Thyroid gland (tissue), 4 donors: ENCODE data around the gene GPRIN3. TPM values are rescaled to one million over a fixed set of nuclear protein-coding genes. Genes with fewer than 3 reads are reported as not detected.

Experiments
- DNase-seq, 2 donors: peaks; one replicate each; pipeline ENCODE4 v3.0.0-alpha.2; 2019
- H3K27ac ChIP-seq, 3 donors: fragments of 200-600 bp; sonication (generic); 1 replicate in 2 of 3; 2 replicates in 1 of 3; pipeline ENCODE4 v1.5.1; 2016 to 2019; ENCODE audit warnings: mild to moderate bottlenecking in 1 of 3, moderate library complexity in 1 of 3
- H3K27me3 ChIP-seq: fragments of 200-600 bp; sonication (generic); one replicate; pipeline ENCODE4 v1.5.1; 2019
- H3K36me3 ChIP-seq, 2 donors: fragments of 200-600 bp; sonication (generic); one replicate each; pipeline ENCODE4 v1.5.1; 2016 to 2019
- H3K4me1 ChIP-seq, 2 donors: fragments of 200-600 bp; sonication (generic); one replicate each; pipeline ENCODE4 v1.5.1; 2017 to 2019
- H3K4me3 ChIP-seq, 3 donors: fragments of 200-600 bp; sonication (generic); replicated peaks in 1 of 3; 1 replicate in 2 of 3; 2 replicates in 1 of 3; pipeline ENCODE4 v1.5.1; 2016; ENCODE audit warnings: mild to moderate bottlenecking in 1 of 3
- H3K9me3 ChIP-seq: fragments of 200-600 bp; sonication (generic); one replicate; pipeline ENCODE4 v1.5.1; 2017
- CTCF ChIP-seq, 6 experiments: fragments of 200-600 bp in 3 of 6; fragments of 450-650 bp in 3 of 6; sonication (generic) in 3 of 6; IDR thresholded peaks; one replicate each; pipeline ENCODE4 v1.5.1; 2016 to 2019; ENCODE audit warnings: antibody characterized with exemption in 6 of 6, mild to moderate bottlenecking in 2 of 6, inconsistent platforms in 1 of 6, moderate library complexity in 1 of 6
- POLR2A ChIP-seq, 2 donors: fragments of 450-650 bp; IDR thresholded peaks; one replicate each; pipeline ENCODE4 v1.6.1; 2017; ENCODE audit warnings: antibody characterized with exemption in 2 of 2, mild to moderate bottlenecking in 2 of 2, moderate library complexity in 1 of 2
- WGBS, 2 donors: methylation state at CpG; one replicate each; pipeline ENCODE4 v1.1.5; 2017; 5-methylcytosine and 5-hydroxymethylcytosine counted together
- intact Hi-C: fragments of 100-400 bp; cut with DNase I; formaldehyde crosslinking; loops from one replicate; pipeline ENCODE4 v1.15.1; 2023
- total RNA-seq, 4 donors: library from RNA; depleted of rRNA; stranded (reverse); fragments of >200 nt; gene quantifications; one replicate each; pipeline ENCODE4 v1.2.3, GENCODE V29; 2016

GPRIN3 gene
- total RNA-seq, 4 donors from 2014 or later = 1.2 to 7.5 (median 4.0) TPM

GRCh38 chr4:89307178-89307445 is 488 bp downstream of the GPRIN3 start:
- H3K27me3 ChIP-seq = no peaks in the 10 kb centered on the region
- no peak for TF ChIP-seq POLR2A (IDR thresholded peaks at IDR 0.05)
- TF ChIP-seq CTCF (IDR thresholded peaks at IDR 0.05) = no peak
- peak overlapping the region in 1 of 3 donors; percentile 43 for H3K27ac ChIP-seq
- peak overlapping the region; percentile 7 to 62 (median 53) for H3K4me3 ChIP-seq
- H3K9me3 ChIP-seq = no peaks in the 10 kb centered on the region
- peaks cover 3 to 8% of the 10 kb centered on the region in 2 donors for H3K4me1 ChIP-seq
- H3K36me3 ChIP-seq = no peaks in the 10 kb centered on the region
- intact Hi-C loops = no loop called here
- WGBS, 2 donors = 15 to 23% methylated on average over 6 of the region's 6 CpGs
- no peak for DNase-seq

- Histone ChIP-seq H3K27me3 (no peaks in the 10 kb centered on the region), H3K36me3 (no peaks in the 10 kb centered on the region)
- TF ChIP-seq CTCF (IDR thresholded peaks at IDR 0.05) (no peak), POLR2A (IDR thresholded peaks at IDR 0.05) (no peak)
Measured at GRCh38 chr4:89306486-89307177, 968 bp downstream of the GPRIN3 start.

GRCh38 chr4:89305712-89306437 is 1.7 kb downstream of the GPRIN3 start:
- intact Hi-C loops = no loop called here
- Histone ChIP-seq H3K4me3 (no peak overlapping the region), H3K4me1 (peaks cover 3 to 8% of the 10 kb centered on the region in 2 donors), H3K27me3 (no peaks in the 10 kb centered on the region), H3K36me3 (no peaks in the 10 kb centered on the region), H3K27ac (no peak overlapping the region), H3K9me3 (no peaks in the 10 kb centered on the region)
- 79 to 81% methylated on average over 8 of the region's 8 CpGs for WGBS, 2 donors
- TF ChIP-seq POLR2A (IDR thresholded peaks at IDR 0.05) (no peak), CTCF (IDR thresholded peaks at IDR 0.05) (no peak)
- DNase-seq = no peak

More at GRCh38 chr4:89306486-89307177, 968 bp downstream of the GPRIN3 start:
- intact Hi-C loops = no loop called here
- peak overlapping the region in 1 of 3 donors; percentile 62 for H3K4me3 ChIP-seq
- H3K27ac ChIP-seq = no peak overlapping the region
- no peak for DNase-seq
- whole genome bisulfite sequencing, 2 donors = 59 to 60% methylated on average over 11 of the region's 11 CpGs
- no peaks in the 10 kb centered on the region for H3K9me3 ChIP-seq
- H3K4me1 ChIP-seq = peaks cover 3 to 8% of the 10 kb centered on the region in 2 donors

- Histone ChIP-seq H3K9me3 (no peaks in the 10 kb centered on the region), H3K27ac (no peak overlapping the region), H3K27me3 (no peaks in the 10 kb centered on the region), H3K4me3 (no peak overlapping the region), H3K36me3 (no peaks in the 10 kb centered on the region), H3K4me1 (peaks cover 3 to 8% of the 10 kb centered on the region in 2 donors)
- WGBS, 2 donors = 83 to 84% methylated on average over 3 of the region's 3 CpGs
- TF ChIP-seq POLR2A (IDR thresholded peaks at IDR 0.05) (no peak), CTCF (IDR thresholded peaks at IDR 0.05) (no peak)
- intact Hi-C loops = no loop called here
- DNase-seq = no peak
Measured at GRCh38 chr4:89305028-89305427, 2.6 kb downstream of the GPRIN3 start.

- H3K27ac ChIP-seq = no peak overlapping the region
- intact Hi-C loops = no loop called here
- no peak for TF ChIP-seq POLR2A (IDR thresholded peaks at IDR 0.05)
- no peak for TF ChIP-seq CTCF (IDR thresholded peaks at IDR 0.05)
Measured at GRCh38 chr4:89303814-89304388, 3.7 kb downstream of the GPRIN3 start.

More at GRCh38 chr4:89303814-89304388, 3.7 kb downstream of the GPRIN3 start:
- no peak overlapping the region for H3K4me3 ChIP-seq
- peaks cover 3 to 8% of the 10 kb centered on the region in 2 donors for H3K4me1 ChIP-seq
- no peaks in the 10 kb centered on the region for H3K27me3 ChIP-seq
- DNase-seq = no peak
- WGBS, 2 donors = 87 to 88% methylated on average over 3 of the region's 3 CpGs
- H3K36me3 ChIP-seq = no peaks in the 10 kb centered on the region
- H3K9me3 ChIP-seq = no peaks in the 10 kb centered on the region
